ENCODE results near the gene BLVRB.
A peak's percentile ranks its signal among the peaks of the same experiment; 100 is the strongest.

Gene BLVRB

GRCh38 chr19:40442328-40443130 is 23.0 kb downstream of the BLVRB start:
- TF ChIP-seq CTCF (IDR thresholded peaks at IDR 0.05): no peak

- TF ChIP-seq CTCF (IDR thresholded peaks at IDR 0.05): no peak
Observed at GRCh38 chr19:40441719-40442253, 23.8 kb downstream of the BLVRB start.

GRCh38 chr19:40438284-40438683 is 27.3 kb downstream of the BLVRB start:
- TF ChIP-seq CTCF (IDR thresholded peaks at IDR 0.05): no peak

- TF ChIP-seq CTCF (IDR thresholded peaks at IDR 0.05): no peak
Observed at GRCh38 chr19:40433391-40434216, 31.9 kb downstream of the BLVRB start.

- no peak for TF ChIP-seq CTCF (IDR thresholded peaks at IDR 0.05)
Observed at GRCh38 chr19:40431698-40432097, 33.8 kb downstream of the BLVRB start.

- TF ChIP-seq CTCF (IDR thresholded peaks at IDR 0.05): peak; percentile 98
Observed at GRCh38 chr19:40425450-40426287, 39.9 kb downstream of the BLVRB start, which contains the start of gene SERTAD1. TSS of gene SERTAD1 (minus strand) at chr19:40425992. CDS start at chr19:40423546, 2,446 bp downstream.
